ENCODE measurements around the gene GRAMD1C.

DNA sequence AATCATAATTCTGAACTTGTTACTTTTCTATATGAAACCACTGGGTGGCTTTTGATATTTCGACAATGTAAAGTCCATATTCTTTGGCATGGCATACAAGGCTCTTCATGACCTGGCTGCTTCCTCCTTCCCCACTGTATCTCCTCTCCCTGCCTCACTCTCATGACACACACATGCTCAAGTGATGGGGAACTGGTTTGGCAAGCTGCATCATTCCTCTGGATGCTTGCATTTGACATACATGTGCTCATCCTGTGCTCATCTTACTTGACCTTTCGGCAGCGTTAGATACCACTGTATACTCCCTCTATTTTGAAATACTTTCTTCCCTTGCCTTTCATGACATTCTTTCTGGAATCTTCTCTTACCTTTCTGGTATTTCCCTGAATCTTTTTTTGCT lies 57.4 kb downstream of the GRAMD1C start:
- TF ChIP-seq EZH2 (optimal IDR thresholded peaks at IDR 0.05; ENCODE audit: low read depth, low read length): no peak
- no peak for TF ChIP-seq EZH2phosphoT487 (IDR thresholded peaks at IDR 0.05; ENCODE audit: low read length)
- TF ChIP-seq, protein P1, sequence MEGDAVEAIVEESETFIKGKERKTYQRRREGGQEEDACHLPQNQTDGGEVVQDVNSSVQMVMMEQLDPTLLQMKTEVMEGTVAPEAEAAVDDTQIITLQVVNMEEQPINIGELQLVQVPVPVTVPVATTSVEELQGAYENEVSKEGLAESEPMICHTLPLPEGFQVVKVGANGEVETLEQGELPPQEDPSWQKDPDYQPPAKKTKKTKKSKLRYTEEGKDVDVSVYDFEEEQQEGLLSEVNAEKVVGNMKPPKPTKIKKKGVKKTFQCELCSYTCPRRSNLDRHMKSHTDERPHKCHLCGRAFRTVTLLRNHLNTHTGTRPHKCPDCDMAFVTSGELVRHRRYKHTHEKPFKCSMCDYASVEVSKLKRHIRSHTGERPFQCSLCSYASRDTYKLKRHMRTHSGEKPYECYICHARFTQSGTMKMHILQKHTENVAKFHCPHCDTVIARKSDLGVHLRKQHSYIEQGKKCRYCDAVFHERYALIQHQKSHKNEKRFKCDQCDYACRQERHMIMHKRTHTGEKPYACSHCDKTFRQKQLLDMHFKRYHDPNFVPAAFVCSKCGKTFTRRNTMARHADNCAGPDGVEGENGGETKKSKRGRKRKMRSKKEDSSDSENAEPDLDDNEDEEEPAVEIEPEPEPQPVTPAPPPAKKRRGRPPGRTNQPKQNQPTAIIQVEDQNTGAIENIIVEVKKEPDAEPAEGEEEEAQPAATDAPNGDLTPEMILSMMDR (IDR thresholded peaks at IDR 0.05; ENCODE audit: low read length): no peak

Data from MM.1S (cell line).